ENCODE measurements around the gene CLASP2.

GRCh38 chr3:33637482-33637881, 80.6 kb downstream of the CLASP2 start:
- TF ChIP-seq CTCF (IDR thresholded peaks at IDR 0.05) (no peak), POLR2A (IDR thresholded peaks at IDR 0.05) (no peak)
